Measurements from ENCODE around the gene SPATA21. TPM values are rescaled to one million over a fixed set of nuclear protein-coding genes. Genes with fewer than 3 reads are reported as not detected.
"Not testable (repeated sequence)": the region's sequence is repeated elsewhere in the genome, so short reads cannot be mapped to it uniquely, and the experiment has no call there.

Gene SPATA21
- total and polyA plus RNA-seq, 2 donors (not counting 3 experiments of a cell fraction or from before 2014, with no cell fraction given): not detected

GRCh38 chr1:16474891-16475290 lies 37.7 kb upstream of the SPATA21 start:
- DNase-seq (ENCODE audit: low read depth, low spot score); FAIRE-seq; H3K4me2 ChIP-seq (ENCODE audit: insufficient read depth, low read length); H3K9me3 ChIP-seq (replicated peaks; ENCODE audit: control insufficient read depth, insufficient read depth, low read length); H3K4me3 ChIP-seq (replicated peaks in 1 of 3; ENCODE audit: insufficient read depth in 1 of 3, low read depth in 1 of 3, low read length in 3 of 3); H3K9me1 ChIP-seq (replicated peaks; ENCODE audit: control insufficient read depth, extremely low read depth, insufficient read depth, low read length); H3K27ac ChIP-seq (ENCODE audit: insufficient read depth, low read depth, low read length); H3K9ac ChIP-seq (replicated peaks; ENCODE audit: extremely low read depth, insufficient read depth, low read length); H2AFZ ChIP-seq (ENCODE audit: low read depth, low read length); intact Hi-C loops (cut with micrococcal nuclease); H3K4me1 ChIP-seq (ENCODE audit: control insufficient read depth, extremely low read depth, insufficient read depth, low read length); POLR2A ChIA-PET; H4K20me1 ChIP-seq (replicated peaks; ENCODE audit: control insufficient read depth, extremely low read depth, insufficient read depth, low read length); BruUV-seq (replicated peaks); dilution Hi-C loops (cut with MboI; ENCODE audit: extremely low pct_ligation_motif_present, low sequenced_read_pairs); H3K79me2 ChIP-seq (ENCODE audit: control insufficient read depth, insufficient read depth, low read length); H3K27me3 ChIP-seq (ENCODE audit: control insufficient read depth in 2 of 2, insufficient read depth in 2 of 2, low read length in 2 of 2): not testable (repeated sequence)
- peak in 1 of 2 donors; percentile 4 for TF ChIP-seq CTCF (IDR thresholded peaks at IDR 0.05; ENCODE audit: extremely low read depth in 1 of 2, insufficient read depth in 1 of 2, low read depth in 1 of 2, low read length in 2 of 2)
- CTCF ChIA-PET: interaction anchor here (0.5 kb wide), 1 partner anchor 18 kb away, joined by 3 read pairs; no protein-coding TSS in a partner anchor
- peaks cover 0 to 16% of the 10 kb centered on the region in 2 experiments for H3K36me3 ChIP-seq (ENCODE audit: control insufficient read depth in 2 of 2, extremely low read depth in 1 of 2, insufficient read depth in 2 of 2, low read length in 2 of 2)

DNA sequence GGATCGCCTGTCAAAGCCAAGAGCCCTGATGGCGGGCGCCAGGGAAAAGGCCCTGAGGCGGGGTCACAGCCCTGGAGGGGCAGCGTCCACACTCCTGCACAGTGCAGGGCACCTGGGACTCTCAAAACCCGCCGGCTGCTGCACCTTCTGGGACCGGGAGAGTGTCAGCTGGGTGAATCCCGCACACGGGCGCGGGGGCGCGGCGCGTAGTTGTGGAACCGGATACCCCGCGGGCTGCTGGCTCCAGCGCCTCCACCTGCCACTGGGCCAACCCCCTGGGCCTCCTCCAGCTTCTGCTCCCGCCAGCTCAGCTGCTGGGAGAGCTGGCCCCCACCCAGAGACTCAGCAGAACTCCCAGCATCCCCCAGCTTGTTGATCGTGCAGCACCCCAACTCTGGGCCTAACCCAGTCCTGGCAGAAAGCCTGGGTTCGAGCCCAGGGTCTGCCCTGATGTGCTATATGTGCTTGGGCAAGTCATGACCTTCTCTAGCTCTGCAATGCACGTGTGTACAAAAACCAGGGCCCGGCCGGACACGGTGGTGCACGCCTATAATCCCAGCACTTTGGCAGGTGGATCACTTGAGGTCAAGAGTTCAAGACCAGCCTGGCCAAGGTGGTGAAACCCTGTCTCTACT lies 37.1 kb upstream of the SPATA21 start:
- H3K9me3 ChIP-seq (replicated peaks; ENCODE audit: control insufficient read depth, insufficient read depth, low read length): no peaks in the 10 kb centered on the region
- intact Hi-C loops (cut with micrococcal nuclease): no loop called here
- H3K79me2 ChIP-seq (ENCODE audit: control insufficient read depth, insufficient read depth, low read length): no peaks in the 10 kb centered on the region
- ChIA-PET CTCF (no interaction called here), POLR2A (no interaction called here)
- no peak overlapping the region for H3K27ac ChIP-seq (ENCODE audit: insufficient read depth, low read depth, low read length)
- FAIRE-seq (no peak), DNase-seq (ENCODE audit: low read depth, low spot score) (no peak)
- dilution Hi-C loops (cut with MboI; ENCODE audit: extremely low pct_ligation_motif_present, low sequenced_read_pairs): no loop called here
- BruUV-seq (replicated peaks): no TSS peak
- H3K9me1 ChIP-seq (replicated peaks; ENCODE audit: control insufficient read depth, extremely low read depth, insufficient read depth, low read length): no peaks in the 10 kb centered on the region
- peaks cover 0 to 16% of the 10 kb centered on the region in 2 experiments for H3K36me3 ChIP-seq (ENCODE audit: control insufficient read depth in 2 of 2, extremely low read depth in 1 of 2, insufficient read depth in 2 of 2, low read length in 2 of 2)
- no peaks in the 10 kb centered on the region for H3K27me3 ChIP-seq (ENCODE audit: control insufficient read depth in 2 of 2, insufficient read depth in 2 of 2, low read length in 2 of 2)
- no peak overlapping the region for H3K9ac ChIP-seq (replicated peaks; ENCODE audit: extremely low read depth, insufficient read depth, low read length)
- no peak overlapping the region for H3K4me2 ChIP-seq (ENCODE audit: insufficient read depth, low read length)
- H3K4me1 ChIP-seq (ENCODE audit: control insufficient read depth, extremely low read depth, insufficient read depth, low read length): no peaks in the 10 kb centered on the region
- H2AFZ ChIP-seq (ENCODE audit: low read depth, low read length): no peak overlapping the region
- H4K20me1 ChIP-seq (replicated peaks; ENCODE audit: control insufficient read depth, extremely low read depth, insufficient read depth, low read length): no peaks in the 10 kb centered on the region
- H3K4me3 ChIP-seq (replicated peaks in 1 of 3; ENCODE audit: insufficient read depth in 1 of 3, low read depth in 1 of 3, low read length in 3 of 3): no peak overlapping the region
- TF ChIP-seq, protein P1, sequence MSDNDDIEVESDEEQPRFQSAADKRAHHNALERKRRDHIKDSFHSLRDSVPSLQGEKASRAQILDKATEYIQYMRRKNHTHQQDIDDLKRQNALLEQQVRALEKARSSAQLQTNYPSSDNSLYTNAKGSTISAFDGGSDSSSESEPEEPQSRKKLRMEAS (IDR thresholded peaks at IDR 0.05; ENCODE audit: insufficient read depth, insufficient read length): no peak
- TF ChIP-seq JUN (IDR thresholded peaks at IDR 0.05; ENCODE audit: borderline replicate concordance, insufficient read depth, insufficient read length, low read depth) (no peak), POLR2AphosphoS5 (IDR thresholded peaks at IDR 0.05; ENCODE audit: insufficient read depth, low read depth, low read length) (no peak), FOS (IDR thresholded peaks at IDR 0.05; ENCODE audit: borderline replicate concordance, insufficient read depth, low read length) (no peak), GATA2 (IDR thresholded peaks at IDR 0.05; ENCODE audit: insufficient read depth, insufficient read length, low read depth, low read length) (no peak), CTCF (IDR thresholded peaks at IDR 0.05; ENCODE audit: extremely low read depth in 1 of 2, insufficient read depth in 1 of 2, low read depth in 1 of 2, low read length in 2 of 2) (no peak), EZH2 (IDR thresholded peaks at IDR 0.05; ENCODE audit: borderline replicate concordance, low read depth, low read length, severe bottlenecking) (no peak), POLR2A (IDR thresholded peaks at IDR 0.05; ENCODE audit: low read depth, low read length) (no peak), MYC (IDR thresholded peaks at IDR 0.05; ENCODE audit: low read depth, low read length) (no peak)
